ENCODE results near the gene GADL1. TPM values are rescaled to one million over a fixed set of nuclear protein-coding genes. Genes with fewer than 3 reads are reported as not detected.

GADL1 gene
- total RNA-seq, 2 donors from 2014 or later = not detected

DNA sequence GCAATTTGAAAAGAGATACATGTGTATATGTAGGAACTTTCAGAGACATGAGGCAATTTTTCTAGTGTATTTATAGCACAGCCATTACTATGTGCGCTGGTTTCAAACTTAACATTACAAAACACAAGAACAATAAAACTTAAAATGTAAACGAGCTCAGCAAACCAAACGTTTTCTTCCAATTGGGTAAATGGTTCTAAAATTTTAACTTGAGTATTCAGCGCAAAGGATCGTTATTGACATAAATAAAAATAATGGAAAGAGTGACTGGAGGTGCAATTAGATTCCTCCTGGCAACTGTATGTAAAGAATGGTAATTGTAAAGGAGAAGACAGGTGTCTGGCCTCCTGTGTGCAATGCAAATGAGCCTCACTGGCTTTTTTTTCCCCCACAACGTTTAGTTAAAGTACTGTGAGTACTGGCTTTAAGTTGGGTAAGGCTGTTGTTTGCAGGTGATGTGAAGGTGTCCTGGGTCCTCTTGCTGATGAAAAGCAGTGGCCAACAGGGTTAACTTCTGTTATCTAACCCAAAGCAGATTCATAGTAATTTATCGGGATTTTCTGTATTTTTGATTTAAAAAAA is 14.1 kb upstream of the GADL1 start:
- Histone ChIP-seq H3K27ac (no peak overlapping the region), H3K4me3 (no peak overlapping the region), H3K9me3 (no peaks in the 10 kb centered on the region), H3K36me3 (replicated peaks in 1 of 2; ENCODE audit: insufficient read depth in 1 of 2, low read depth in 2 of 2) (no peaks in the 10 kb centered on the region), H3K4me1 (no peaks in the 10 kb centered on the region), H3K27me3 (no peaks in the 10 kb centered on the region)
- DNase-seq = no peak
- no peak for ATAC-seq
- WGBS, 2 donors = 50 to 51% methylated on average over 7 of the region's 7 CpGs
- intact Hi-C loops (cut with DNase I) = no loop called here
- TF ChIP-seq POLR2A (IDR thresholded peaks at IDR 0.05) (no peak), CTCF (IDR thresholded peaks at IDR 0.05) (no peak)

DNA sequence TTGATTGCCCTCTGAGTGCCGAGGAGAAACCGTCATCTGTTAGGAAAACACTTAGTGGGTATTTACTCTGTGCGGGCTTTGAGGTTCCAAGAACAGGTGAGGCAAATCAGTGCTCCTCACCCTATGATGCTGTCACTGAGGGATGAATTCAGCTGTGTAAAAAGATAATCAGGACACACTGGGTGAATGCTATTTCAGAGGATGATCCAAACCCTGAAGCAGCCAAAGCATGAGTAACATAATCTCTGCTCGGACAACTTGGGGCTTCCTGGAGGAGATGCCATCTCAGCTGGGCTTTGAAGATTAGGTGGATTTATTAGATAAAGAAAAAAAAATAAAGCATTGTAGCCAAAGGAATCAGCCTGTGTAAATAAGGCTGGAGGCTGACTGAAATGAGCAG is 10.5 kb upstream of the GADL1 start:
- 21 to 29% methylated on average over 4 of the region's 4 CpGs for WGBS, 2 donors
- no peak for DNase-seq
- Histone ChIP-seq H3K36me3 (replicated peaks in 1 of 2; ENCODE audit: insufficient read depth in 1 of 2, low read depth in 2 of 2) (no peaks in the 10 kb centered on the region), H3K9me3 (no peaks in the 10 kb centered on the region), H3K4me1 (no peaks in the 10 kb centered on the region), H3K4me3 (no peak overlapping the region), H3K27ac (no peak overlapping the region), H3K27me3 (no peaks in the 10 kb centered on the region)
- intact Hi-C loops (cut with DNase I) = no loop called here
- TF ChIP-seq CTCF (IDR thresholded peaks at IDR 0.05) = no peak
- ATAC-seq = no peak

DNA sequence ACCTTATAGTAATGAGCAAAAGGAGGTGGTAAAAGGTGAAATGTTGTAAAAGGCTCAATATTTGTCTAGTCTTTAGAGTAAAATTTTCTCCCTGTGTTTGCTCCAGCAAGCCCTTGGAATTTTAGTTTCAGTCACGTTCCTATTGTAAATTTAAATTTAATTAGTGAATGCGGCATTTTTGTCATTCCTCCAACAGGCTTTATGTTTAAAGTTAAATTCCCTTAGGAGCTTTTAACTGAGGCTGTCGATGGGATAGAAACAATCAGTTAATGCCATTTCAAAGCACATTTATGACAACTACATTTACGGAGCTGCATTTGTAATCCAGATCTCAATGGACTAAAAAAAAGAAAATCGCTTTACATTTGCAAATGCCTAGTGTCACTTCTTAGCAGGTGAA is 868 bp upstream of the GADL1 start:
- H3K4me1 ChIP-seq = peaks cover 14% of the 10 kb centered on the region
- H3K27me3 ChIP-seq = peaks cover 0 to 5% of the 10 kb centered on the region in 2 donors
- no peak overlapping the region for H3K4me3 ChIP-seq
- no peak for TF ChIP-seq POLR2A (IDR thresholded peaks at IDR 0.05)
- TF ChIP-seq CTCF (IDR thresholded peaks at IDR 0.05) = no peak
- WGBS, 2 donors = 49 to 63% methylated on average over 5 of the region's 5 CpGs
- ATAC-seq (no peak), DNase-seq (no peak)
- no peaks in the 10 kb centered on the region for H3K9me3 ChIP-seq
- intact Hi-C loops (cut with DNase I) = no loop called here
- H3K36me3 ChIP-seq (replicated peaks in 1 of 2; ENCODE audit: insufficient read depth in 1 of 2, low read depth in 2 of 2) = no peaks in the 10 kb centered on the region
- no peak overlapping the region for H3K27ac ChIP-seq

GRCh38 chr3:30893678-30894325 is 659 bp downstream of the GADL1 start:
- Histone ChIP-seq H3K9me3 (no peaks in the 10 kb centered on the region), H3K4me3 (no peak overlapping the region), H3K4me1 (peaks cover 14% of the 10 kb centered on the region), H3K36me3 (replicated peaks in 1 of 2; ENCODE audit: insufficient read depth in 1 of 2, low read depth in 2 of 2) (no peaks in the 10 kb centered on the region), H3K27ac (no peak overlapping the region), H3K27me3 (peaks cover 0 to 5% of the 10 kb centered on the region in 2 donors)
- intact Hi-C loops (cut with DNase I) = no loop called here
- 34 to 50% methylated on average over 8 of the region's 8 CpGs for WGBS, 2 donors
- DNase-seq (no peak), ATAC-seq (no peak)
- TF ChIP-seq POLR2A (IDR thresholded peaks at IDR 0.05) (no peak), CTCF (IDR thresholded peaks at IDR 0.05) (no peak)

GRCh38 chr3:30890907-30891306 is 3.6 kb downstream of the GADL1 start:
- Histone ChIP-seq H3K4me1 (peaks cover 14% of the 10 kb centered on the region), H3K27me3 (peaks cover 0 to 5% of the 10 kb centered on the region in 2 donors), H3K36me3 (replicated peaks in 1 of 2; ENCODE audit: insufficient read depth in 1 of 2, low read depth in 2 of 2) (no peaks in the 10 kb centered on the region), H3K9me3 (no peaks in the 10 kb centered on the region), H3K4me3 (no peak overlapping the region), H3K27ac (no peak overlapping the region)
- intact Hi-C loops (cut with DNase I) = no loop called here
- ATAC-seq (no peak), DNase-seq (no peak)
- 10 to 32% methylated on average over 1 of the region's 1 CpG for WGBS, 2 donors
- TF ChIP-seq CTCF (IDR thresholded peaks at IDR 0.05) (no peak), POLR2A (IDR thresholded peaks at IDR 0.05) (no peak)
